Fibroblast of skin of scalp (primary cell): Measurements from ENCODE around the gene IQCK.
A peak's percentile ranks its signal among the peaks of the same experiment; 100 is the strongest.

Experiments used
- DNase-seq: peaks from one replicate; pipeline ENCODE4 v3.0.0-alpha.2; 2013

Gene IQCK

GRCh38 chr16:19718624-19718965, 524 bp downstream of the IQCK start:
- no peak for DNase-seq

GRCh38 chr16:19722269-19722952, 4.3 kb downstream of the IQCK start:
- DNase-seq: no peak

DNA sequence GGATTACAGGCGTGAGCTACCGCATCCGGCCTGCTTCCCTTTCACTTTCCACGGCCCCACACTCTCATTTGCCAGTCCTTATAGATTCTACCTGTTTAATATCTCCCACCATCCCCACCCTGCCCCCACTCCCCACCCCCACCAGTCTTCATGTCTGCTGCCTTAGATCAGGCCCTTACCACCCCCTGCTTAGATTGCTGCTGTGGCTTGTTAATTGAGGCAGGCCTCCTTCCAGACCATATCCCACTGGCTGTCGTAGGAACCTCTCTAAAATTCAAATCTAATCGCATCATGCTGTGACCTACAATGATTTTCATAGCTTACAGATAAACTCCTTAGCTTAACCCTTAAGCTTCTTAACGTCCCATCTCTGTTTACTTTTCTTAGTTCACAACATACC, 4.9 kb downstream of the IQCK start:
- no peak for DNase-seq

DNA sequence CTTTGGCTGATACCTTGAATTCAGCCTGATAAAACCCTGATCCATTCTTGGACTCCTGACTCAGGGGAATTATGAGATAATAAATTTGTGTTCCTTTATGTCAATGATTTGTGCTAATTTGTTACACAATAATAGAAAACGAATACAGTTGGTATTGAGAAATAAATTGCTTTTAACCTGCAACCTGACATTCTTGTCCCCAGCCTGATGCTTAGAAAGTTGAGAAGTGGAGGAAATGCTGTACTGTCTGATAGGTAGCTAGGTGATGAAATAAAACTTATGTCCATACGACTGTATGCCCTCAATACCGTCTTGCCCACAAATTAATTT, 10.5 kb downstream of the IQCK start:
- no peak for DNase-seq

DNA sequence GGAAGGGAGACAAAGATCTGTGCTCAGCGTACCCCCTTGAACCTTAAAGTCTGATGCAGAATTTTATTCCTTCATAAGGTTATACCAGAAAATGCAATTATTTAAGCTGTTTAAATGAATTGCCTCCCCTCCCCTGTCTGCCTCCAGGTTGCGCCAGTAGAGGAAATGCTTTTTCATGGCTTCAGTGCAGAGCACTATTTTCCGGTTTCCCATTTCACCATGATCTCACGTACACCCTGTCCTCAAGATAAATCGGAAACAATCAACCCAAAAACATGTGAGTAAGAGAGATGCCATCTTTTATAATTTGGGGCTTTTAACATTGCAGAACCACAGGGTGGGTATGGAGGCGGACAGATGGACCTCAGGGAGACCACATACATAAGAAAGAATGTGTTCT, 15.5 kb downstream of the IQCK start:
- no peak for DNase-seq

- no peak for DNase-seq
Measured at GRCh38 chr16:19735074-19735867, 17.2 kb downstream of the IQCK start.

DNA sequence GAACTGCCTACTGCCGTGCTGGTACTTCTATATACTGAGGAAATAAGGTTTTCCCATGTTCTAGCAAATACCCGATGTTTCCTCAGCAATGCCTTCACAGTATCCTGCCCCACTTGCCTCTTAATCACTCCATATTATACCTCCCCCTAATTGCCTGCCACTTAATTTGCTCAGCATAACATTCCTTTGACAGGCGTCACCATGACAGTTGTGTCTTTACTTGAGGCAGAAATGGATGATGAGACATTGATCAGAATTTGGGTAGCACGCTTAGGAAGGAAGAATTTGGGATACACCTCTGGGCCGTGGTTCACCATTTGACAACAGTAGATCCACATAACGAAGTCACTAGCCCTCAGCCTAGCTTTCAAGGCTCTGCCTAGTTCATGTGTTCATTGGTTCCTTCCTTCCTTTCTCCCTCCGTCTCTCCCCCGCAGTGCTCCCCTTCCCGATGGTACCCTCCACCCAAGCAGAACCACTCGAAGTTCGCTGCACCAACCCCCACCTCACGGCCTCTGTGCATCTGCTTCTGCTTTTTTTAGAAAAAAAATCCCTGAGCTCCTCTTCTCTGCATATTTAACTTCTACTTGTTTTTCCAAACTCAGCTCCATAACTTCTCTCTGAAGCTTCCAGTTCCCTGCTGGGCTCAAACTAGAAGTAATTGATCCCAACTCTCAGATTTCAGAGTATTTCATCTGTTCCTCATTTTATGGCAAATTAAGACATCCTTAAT, 19.4 kb downstream of the IQCK start:
- no peak for DNase-seq

DNA sequence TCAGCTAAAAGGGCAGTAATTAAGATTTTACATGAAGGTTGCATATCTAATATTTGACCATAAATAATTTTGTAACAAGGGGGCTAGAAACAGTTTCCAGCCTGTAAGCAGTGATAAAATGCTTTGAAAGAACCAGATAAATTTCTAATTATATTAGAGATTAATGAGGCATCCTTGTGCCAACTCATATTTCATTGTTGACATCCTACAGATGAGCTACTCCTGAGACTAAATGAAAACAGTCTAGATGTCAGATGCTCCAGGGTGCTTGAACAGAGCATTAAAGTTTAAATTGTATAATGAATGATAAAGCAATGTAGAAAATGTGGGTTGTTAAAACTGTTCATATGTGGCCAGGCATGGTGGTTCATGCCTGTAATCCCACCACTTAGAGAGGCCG, 23.3 kb downstream of the IQCK start:
- no peak for DNase-seq

- no peak for DNase-seq
Measured at GRCh38 chr16:19743816-19744159, 25.7 kb downstream of the IQCK start.

DNA sequence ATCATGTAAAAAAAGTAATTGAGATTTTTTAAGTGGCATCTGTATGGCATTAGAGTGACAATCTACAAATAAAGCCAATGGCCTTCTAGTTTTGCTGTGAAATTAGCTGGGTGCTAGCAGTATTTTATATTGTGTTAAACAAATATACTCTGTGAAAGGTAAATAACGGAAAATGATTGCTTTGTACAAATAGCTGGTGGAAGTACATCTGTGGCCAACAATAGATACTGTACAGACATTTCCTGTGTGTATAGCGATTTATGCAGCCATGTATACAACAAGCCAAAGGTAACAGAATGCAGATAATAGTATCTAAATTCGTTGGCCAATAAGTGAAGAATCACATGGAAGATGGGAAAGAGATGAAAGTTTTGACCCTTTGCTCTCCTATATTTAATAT, 26.6 kb downstream of the IQCK start:
- no peak for DNase-seq

- no peak for DNase-seq
Measured at GRCh38 chr16:19745286-19746010, 27.4 kb downstream of the IQCK start.

DNA sequence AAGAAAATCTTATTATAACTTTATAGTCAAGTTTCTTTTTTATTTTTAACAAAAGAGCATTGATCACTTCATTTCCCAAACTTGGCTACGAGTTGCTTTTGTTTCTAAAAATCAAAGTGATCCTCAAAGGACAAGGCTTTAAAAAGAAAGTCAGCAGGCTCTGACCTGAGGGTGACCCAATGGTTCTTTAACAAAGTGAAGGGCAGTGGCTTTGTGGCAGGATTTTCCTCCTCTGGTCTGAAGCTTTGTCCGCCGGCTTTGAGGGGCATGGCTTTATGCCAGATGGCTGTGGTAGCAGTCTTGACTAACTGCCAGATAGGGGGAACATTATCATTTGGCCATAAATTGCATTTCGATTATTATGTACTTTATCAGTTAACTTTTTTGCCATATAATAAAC, 28.5 kb downstream of the IQCK start:
- DNase-seq: no peak

DNA sequence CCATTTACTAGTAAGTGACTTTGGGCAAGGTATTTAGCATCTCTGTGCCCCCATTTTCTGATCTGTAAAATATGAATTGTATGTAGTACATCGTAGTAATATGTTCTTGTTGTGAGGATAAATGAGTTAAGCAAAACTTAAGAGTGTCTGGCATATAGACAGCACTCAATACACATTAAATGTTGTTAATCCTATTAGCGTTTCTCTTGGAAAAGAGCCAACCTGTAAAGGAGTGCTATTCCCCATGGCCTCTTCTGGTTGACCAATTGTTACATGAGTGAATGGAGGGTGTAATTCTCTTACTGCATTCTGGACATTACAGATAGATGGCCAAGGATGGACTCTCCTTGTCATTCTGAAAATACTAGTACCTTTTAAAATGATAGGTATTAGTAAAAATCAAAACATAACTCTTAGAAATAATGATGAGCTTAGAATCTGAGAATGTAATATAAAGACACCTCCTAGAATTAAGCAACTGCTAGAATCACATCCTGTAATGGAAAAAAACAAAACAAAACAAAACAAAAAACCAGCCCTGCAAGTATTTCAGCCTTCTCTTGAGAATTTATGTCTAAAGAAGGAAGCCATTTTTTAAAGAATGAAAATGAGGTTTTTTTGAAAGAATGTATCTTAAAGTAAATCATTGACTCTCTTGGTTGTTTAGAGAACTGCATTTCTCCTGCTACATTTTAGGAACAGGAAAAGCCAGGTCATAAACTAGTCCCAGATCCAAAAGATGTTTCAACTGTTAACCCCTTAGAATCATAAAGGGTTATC, 30.5 kb downstream of the IQCK start:
- no peak for DNase-seq

DNA sequence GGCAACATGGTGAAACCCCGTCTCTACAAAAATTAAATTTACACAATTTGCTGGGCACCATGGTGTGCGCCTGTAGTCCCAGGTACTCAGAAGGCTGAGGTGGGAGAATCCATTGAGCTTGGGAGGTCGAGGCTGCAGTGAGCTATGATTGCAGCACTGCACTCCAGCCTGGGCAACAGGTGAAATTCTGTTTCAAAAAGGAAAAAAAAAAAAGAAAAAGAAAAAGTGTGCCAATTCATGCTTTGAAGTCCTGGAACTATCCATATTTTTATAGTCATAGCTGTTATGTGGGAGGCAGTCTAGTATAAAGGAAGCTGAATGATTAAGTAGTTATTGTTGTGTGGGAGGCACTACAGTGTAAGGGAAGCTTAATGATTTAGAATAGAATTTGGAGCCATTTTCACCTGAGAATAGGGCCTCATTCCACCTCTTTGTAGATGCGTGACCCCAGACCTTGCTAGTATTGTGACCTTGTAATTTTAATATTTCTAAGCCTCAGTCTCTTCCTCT, 31.6 kb downstream of the IQCK start:
- DNase-seq: no peak

DNA sequence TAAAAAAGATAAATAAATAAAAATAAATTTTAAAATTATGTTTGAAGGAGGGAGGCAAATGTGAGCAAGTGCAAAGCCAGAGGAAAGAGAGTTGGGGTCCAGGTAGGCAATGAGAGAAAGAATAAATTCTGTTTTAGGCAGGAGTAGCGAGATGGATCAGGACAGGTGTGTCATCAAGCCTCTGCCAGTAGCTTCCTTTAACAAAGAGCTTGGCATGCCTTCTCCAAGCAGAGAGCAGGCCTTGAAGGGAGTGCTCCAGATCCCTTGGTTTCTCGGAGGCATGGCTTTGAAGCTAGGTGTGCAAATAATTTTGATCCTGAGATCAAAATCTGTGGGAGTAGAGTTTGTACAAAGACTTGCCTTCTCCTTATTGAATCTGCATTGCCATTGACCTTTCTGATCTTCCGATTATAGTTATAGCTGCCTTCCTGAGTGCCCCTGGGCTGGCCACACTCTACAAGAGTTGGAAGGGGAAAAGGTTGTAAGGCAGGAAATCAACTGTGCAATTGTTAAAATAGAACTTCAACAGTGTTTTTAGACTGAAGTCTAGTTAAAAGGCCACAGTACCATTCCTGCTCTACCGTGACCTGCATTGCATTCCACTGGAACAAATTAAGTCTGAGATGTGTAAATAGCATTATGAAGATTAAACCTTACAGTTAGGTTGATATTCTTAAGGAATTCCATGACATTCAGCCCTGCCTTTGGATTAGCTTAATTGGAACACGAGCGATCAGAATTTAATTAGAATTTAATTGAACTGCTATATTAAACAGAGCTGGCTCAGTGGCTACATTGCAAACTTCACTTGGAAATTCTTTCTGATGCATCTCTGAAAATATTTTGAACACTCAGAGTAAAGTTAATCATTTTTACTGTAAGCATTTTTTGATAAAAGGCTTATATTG, 33.7 kb downstream of the IQCK start:
- no peak for DNase-seq

DNA sequence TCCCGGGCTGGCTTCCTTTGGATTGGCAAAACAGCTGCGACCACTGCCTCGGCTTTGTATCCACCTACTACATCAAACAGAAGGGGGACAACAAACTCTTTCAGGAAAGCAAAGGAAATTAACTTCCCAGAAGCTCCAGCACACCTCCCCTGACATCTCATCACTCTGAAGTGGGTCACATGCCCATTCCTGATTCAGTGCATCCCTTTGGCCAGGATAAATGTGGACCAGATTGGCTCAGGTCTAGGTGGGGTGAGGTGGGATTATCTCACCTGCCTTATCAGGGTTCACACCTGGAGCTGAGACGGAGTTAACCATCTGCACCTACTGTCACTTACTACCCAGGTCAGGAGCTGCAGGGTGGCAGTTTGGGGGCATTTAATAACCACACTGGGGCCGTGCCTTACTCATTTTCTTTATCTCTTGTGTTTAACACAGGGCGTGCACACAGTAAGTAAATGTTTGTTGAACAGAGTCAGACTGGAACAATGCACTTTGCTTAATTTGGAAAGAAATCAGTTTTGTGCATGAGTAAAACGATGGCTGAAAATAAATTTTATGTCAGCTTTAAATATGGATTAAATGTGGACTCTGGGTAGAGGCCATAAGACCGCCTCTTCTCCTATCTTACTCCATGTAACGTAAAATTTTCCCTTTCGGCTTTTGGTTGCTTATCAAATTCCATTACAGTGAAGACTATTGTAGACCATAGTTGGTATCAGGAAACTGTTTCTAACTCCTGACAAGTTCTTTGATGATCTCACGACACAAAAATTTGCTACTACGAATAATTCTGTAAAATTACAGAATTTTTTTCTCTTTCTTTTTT, 36.0 kb downstream of the IQCK start:
- peak; percentile 17 for DNase-seq

- no peak for DNase-seq
Measured at GRCh38 chr16:19754644-19755036, 36.6 kb downstream of the IQCK start.

GRCh38 chr16:19755268-19755667, 37.2 kb downstream of the IQCK start:
- DNase-seq: no peak

DNA sequence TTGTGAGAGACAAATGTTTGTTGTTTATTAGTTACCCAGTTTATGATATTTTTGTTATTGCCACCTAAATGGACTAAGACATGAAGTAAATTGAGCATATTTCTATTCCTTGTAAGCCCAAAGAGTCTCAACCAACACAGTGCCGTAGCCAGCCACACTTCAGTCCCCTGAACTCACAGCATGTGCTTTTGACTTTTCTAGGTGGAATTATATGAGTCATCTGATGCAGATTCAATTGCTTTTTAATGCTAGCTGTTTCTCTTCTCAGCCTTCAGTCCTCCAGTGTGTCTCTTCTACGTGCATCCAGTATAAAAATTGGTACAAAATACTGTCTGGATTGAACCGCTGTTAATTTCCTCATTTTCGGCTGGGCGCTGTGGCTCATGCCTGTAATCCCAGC, 39.0 kb downstream of the IQCK start:
- DNase-seq: no peak
